HEK293T (cell line): Measurements from ENCODE around the gene ZNRD2.

ENCODE experiments used
- CTCF ChIA-PET: fragments of 350-600 bp; formaldehyde crosslinking; extraction: SDS; loops from one replicate; lab custom pipeline; 2021; ENCODE audit warnings: antibody characterized with exemption, inconsistent platforms; lab: Yijun Ruan, JAX
- POLR2A ChIA-PET: fragments of 350-600 bp; formaldehyde crosslinking; extraction: SDS; loops from one replicate; lab custom pipeline; 2020; ENCODE audit warnings: antibody characterized with exemption, inconsistent platforms; lab: Yijun Ruan, JAX
- DNase-seq: peaks from one replicate; pipeline ENCODE4 v3.0.0; 2012; ENCODE audit warnings: mixed read lengths; ENCODE audit errors: extremely low spot score
- ARNT ChIP-seq: fragments of 450-650 bp; IDR thresholded peaks from 2 replicates; pipeline ENCODE4 v1.6.1; 2017; ENCODE audit warnings: mild to moderate bottlenecking
- BHLHE40 ChIP-seq: fragments of 450-650 bp; IDR thresholded peaks from 2 replicates; pipeline ENCODE4 v1.6.1; 2016; ENCODE audit warnings: mild to moderate bottlenecking, moderate library complexity, borderline replicate concordance
- CTBP1 ChIP-seq: fragments of 450-650 bp; IDR thresholded peaks from 2 replicates; pipeline ENCODE4 v1.6.1; 2016; ENCODE audit warnings: borderline replicate concordance
- ELF4 ChIP-seq: fragments of 450-650 bp; IDR thresholded peaks from 2 replicates; pipeline ENCODE4 v1.6.1; 2017; ENCODE audit warnings: antibody characterized with exemption
- FOXA1 ChIP-seq: fragments of 450-650 bp; IDR thresholded peaks from 2 replicates; pipeline ENCODE4 v1.6.1; 2016; ENCODE audit warnings: mild to moderate bottlenecking
- FOXK2 ChIP-seq: fragments of 450-650 bp; IDR thresholded peaks from 2 replicates; pipeline ENCODE4 v1.6.1; 2016; ENCODE audit warnings: mild to moderate bottlenecking
- FOXM1 ChIP-seq: fragments of 450-650 bp; IDR thresholded peaks from 2 replicates; pipeline ENCODE4 v1.6.1; 2017; ENCODE audit warnings: mild to moderate bottlenecking, borderline replicate concordance
- HDGF ChIP-seq: fragments of 450-650 bp; IDR thresholded peaks from 2 replicates; pipeline ENCODE4 v1.6.1; 2017; ENCODE audit warnings: antibody characterized with exemption, borderline replicate concordance
- L3MBTL2 ChIP-seq: fragments of 450-650 bp; conservative IDR thresholded peaks from 2 replicates; pipeline ENCODE4 v1.6.1; 2016; ENCODE audit warnings: mild to moderate bottlenecking
- LEF1 ChIP-seq: fragments of 450-650 bp; IDR thresholded peaks from 2 replicates; pipeline ENCODE4 v1.6.1; 2017; ENCODE audit warnings: mild to moderate bottlenecking, borderline replicate concordance
- NFRKB ChIP-seq: fragments of 450-650 bp; IDR thresholded peaks from 2 replicates; pipeline ENCODE4 v1.6.1; 2016; ENCODE audit warnings: mild to moderate bottlenecking, moderate library complexity
- PKNOX1 ChIP-seq: fragments of 450-650 bp; IDR thresholded peaks from 2 replicates; pipeline ENCODE4 v1.6.1; 2016
- SP1 ChIP-seq: fragments of 450-650 bp; IDR thresholded peaks from 2 replicates; pipeline ENCODE4 v1.6.1; 2017
- SUZ12 ChIP-seq: fragments of 450-650 bp; IDR thresholded peaks from 2 replicates; pipeline ENCODE4 v1.6.1; 2016; ENCODE audit warnings: mild to moderate bottlenecking
- TARDBP ChIP-seq: fragments of 450-650 bp; IDR thresholded peaks from 2 replicates; pipeline ENCODE4 v1.6.1; 2016
- ZNF384 ChIP-seq: fragments of 450-650 bp; IDR thresholded peaks from 2 replicates; pipeline ENCODE4 v1.6.1; 2016

The ZNRD2 gene

GRCh38 chr11:65539744-65540289 is 30.5 kb upstream of the ZNRD2 start:
- POLR2A ChIA-PET = interaction anchor here (1.0 to 2.3 kb wide), 7 partner anchors 15 to 48 kb away, joined by 3 to 16 read pairs (median 5); partner anchors contain the start of genes FAM89B, MALAT1, SCYL1 and ZNRD2
- no peak for DNase-seq
- TF ChIP-seq L3MBTL2 (no peak), FOXM1 (no peak)
- CTCF ChIA-PET = interaction anchor here (0.7 to 5.0 kb wide), 8 partner anchors 13 to 55 kb away, joined by 3 to 50 read pairs (median 8); partner anchors contain the start of genes FAM89B, KCNK7, LTBP3 and ZNRD2

- TF ChIP-seq CTBP1 (no peak), TARDBP (peak; percentile 70)
- POLR2A ChIA-PET = interaction anchor here (1.0 to 2.3 kb wide), 11 partner anchors 16 to 75 kb away, joined by 3 to 16 read pairs (median 4); partner anchors contain the start of genes FAM89B, MALAT1, PCNX3 and SCYL1
- CTCF ChIA-PET = interaction anchor here (0.7 to 5.0 kb wide), 17 partner anchors 10 to 171 kb away, joined by 3 to 50 read pairs (median 5); partner anchors contain the start of genes FAM89B, KCNK7, LTBP3 and ZNRD2
- DNase-seq = peak; percentile 98
Measured at GRCh38 chr11:65540290-65541092, 29.8 kb upstream of the ZNRD2 start.

- POLR2A ChIA-PET = interaction anchor here (1.0 to 2.3 kb wide), 9 partner anchors 17 to 74 kb away, joined by 3 to 16 read pairs (median 4); partner anchors contain the start of genes FAM89B, MALAT1, PCNX3 and ZNRD2
- CTCF ChIA-PET = interaction anchor here (0.7 to 5.0 kb wide), 17 partner anchors 10 to 170 kb away, joined by 3 to 50 read pairs (median 5); partner anchors contain the start of genes FAM89B, KCNK7, LTBP3 and ZNRD2
Measured at GRCh38 chr11:65541093-65541982, 28.9 kb upstream of the ZNRD2 start.

GRCh38 chr11:65542738-65543390 is 27.4 kb upstream of the ZNRD2 start:
- TF ChIP-seq NFRKB (no peak), BHLHE40 (no peak), PKNOX1 (no peak), TARDBP (no peak), L3MBTL2 (no peak), HDGF (no peak), SP1 (no peak), FOXM1 (no peak), CTBP1 (no peak), LEF1 (no peak)
- POLR2A ChIA-PET = interaction anchor here (1.0 kb wide), 1 partner anchor 18 kb away, joined by 3 read pairs; no protein-coding TSS in a partner anchor
- DNase-seq = no peak
- CTCF ChIA-PET = interaction anchor here (0.5 to 3.3 kb wide), 2 partner anchors 10 to 488 kb away, joined by 3 to 19 read pairs; no protein-coding TSS in a partner anchor

More at GRCh38 chr11:65541093-65541982, 28.9 kb upstream of the ZNRD2 start:
- DNase-seq = no peak
- no peak for TF ChIP-seq PKNOX1
- no peak for TF ChIP-seq HDGF
- TF ChIP-seq CTBP1 = no peak
- TF ChIP-seq FOXA1 = no peak
- TF ChIP-seq ELF4 = no peak
- TF ChIP-seq TARDBP = no peak
- TF ChIP-seq FOXM1 = no peak
- TF ChIP-seq NFRKB = no peak
- no peak for TF ChIP-seq FOXK2
- TF ChIP-seq SUZ12 = no peak
- no peak for TF ChIP-seq ZNF384
- no peak for TF ChIP-seq LEF1
- TF ChIP-seq BHLHE40 = no peak
- TF ChIP-seq L3MBTL2 = no peak
- TF ChIP-seq ARNT = no peak
- TF ChIP-seq SP1 = no peak

- ChIA-PET POLR2A (no interaction called here), CTCF (no interaction called here)
- no peak for DNase-seq
- TF ChIP-seq ELF4 (no peak), SP1 (no peak), BHLHE40 (no peak), FOXA1 (no peak), HDGF (no peak), ZNF384 (no peak), FOXM1 (no peak), NFRKB (no peak), SUZ12 (no peak), TARDBP (no peak), FOXK2 (no peak), CTBP1 (no peak), ARNT (no peak), L3MBTL2 (no peak), PKNOX1 (no peak), LEF1 (no peak)
Measured at GRCh38 chr11:65545853-65546216, 24.4 kb upstream of the ZNRD2 start.
